Thoracic aorta (tissue), 2 donors: ENCODE data around the gene CSRNP2. TPM values are rescaled to one million over a fixed set of nuclear protein-coding genes. Genes with fewer than 3 reads are reported as not detected.

Source experiments
- ATAC-seq: fragments of 150-250 bp; one replicate; pipeline ENCODE4 v1.8.0; 2017; ENCODE audit warnings: low read depth; ENCODE audit not compliant: insufficient number of reproducible peaks, low FRiP score
- DNase-seq: peaks from one replicate; pipeline ENCODE4 v3.0.0-alpha.2; 2020; ENCODE audit warnings: low spot score
- H3K27ac ChIP-seq, 2 donors: fragments of 200-600 bp; sonication (generic); 1 replicate in 1 of 2; 2 replicates in 1 of 2; pipeline ENCODE4 v1.5.1; 2016; ENCODE audit warnings: mild to moderate bottlenecking in 2 of 2, moderate library complexity in 2 of 2
- H3K27me3 ChIP-seq: fragments of 200-600 bp; sonication (generic); replicated peaks from 2 replicates; pipeline ENCODE4 v1.6.0; 2016; ENCODE audit warnings: mild to moderate bottlenecking; ENCODE audit not compliant: insufficient read depth
- H3K36me3 ChIP-seq: fragments of 200-600 bp; sonication (generic); one replicate; pipeline ENCODE4 v1.5.1; 2016
- H3K4me1 ChIP-seq, 2 donors: fragments of 200-600 bp; sonication (generic); 1 replicate in 1 of 2; 2 replicates in 1 of 2; pipeline versions ENCODE4 v1.5.1 to v1.6.0; 2016; ENCODE audit warnings: low read depth in 2 of 2, mild to moderate bottlenecking in 1 of 2; ENCODE audit not compliant: control insufficient read depth in 1 of 2
- H3K4me3 ChIP-seq: fragments of 200-600 bp; sonication (generic); 2 replicates; pipeline ENCODE4 v1.5.1; 2016; ENCODE audit warnings: mild to moderate bottlenecking
- H3K9me3 ChIP-seq: fragments of 200-600 bp; sonication (generic); 2 replicates; pipeline ENCODE4 v1.5.1; 2016
- total RNA-seq, 2 donors: library from RNA; depleted of rRNA; stranded (reverse); fragments of >200 nt; gene quantifications; one replicate each; pipeline versions ENCODE4 v1.1.0 to v1.2.3, GENCODE V29; 2016
- TF ChIP-seq, protein P1 (sequence below): fragments of 200-600 bp; sonication (generic); IDR thresholded peaks from one replicate; pipeline ENCODE4 v1.5.1; 2019; ENCODE audit warnings: antibody characterized with exemption

Gene CSRNP2
- total RNA-seq, 2 donors from 2014 or later: 30.9 to 43.4 TPM

GRCh38 chr12:51062631-51063397, 20.6 kb downstream of the CSRNP2 start:
- no peaks in the 10 kb centered on the region for H3K9me3 ChIP-seq
- H3K4me1 ChIP-seq: no peaks in the 10 kb centered on the region
- H3K4me3 ChIP-seq: no peak overlapping the region
- ATAC-seq (no peak), DNase-seq (no peak)
- H3K36me3 ChIP-seq: peaks cover 72% of the 10 kb centered on the region
- TF ChIP-seq, protein P1, sequence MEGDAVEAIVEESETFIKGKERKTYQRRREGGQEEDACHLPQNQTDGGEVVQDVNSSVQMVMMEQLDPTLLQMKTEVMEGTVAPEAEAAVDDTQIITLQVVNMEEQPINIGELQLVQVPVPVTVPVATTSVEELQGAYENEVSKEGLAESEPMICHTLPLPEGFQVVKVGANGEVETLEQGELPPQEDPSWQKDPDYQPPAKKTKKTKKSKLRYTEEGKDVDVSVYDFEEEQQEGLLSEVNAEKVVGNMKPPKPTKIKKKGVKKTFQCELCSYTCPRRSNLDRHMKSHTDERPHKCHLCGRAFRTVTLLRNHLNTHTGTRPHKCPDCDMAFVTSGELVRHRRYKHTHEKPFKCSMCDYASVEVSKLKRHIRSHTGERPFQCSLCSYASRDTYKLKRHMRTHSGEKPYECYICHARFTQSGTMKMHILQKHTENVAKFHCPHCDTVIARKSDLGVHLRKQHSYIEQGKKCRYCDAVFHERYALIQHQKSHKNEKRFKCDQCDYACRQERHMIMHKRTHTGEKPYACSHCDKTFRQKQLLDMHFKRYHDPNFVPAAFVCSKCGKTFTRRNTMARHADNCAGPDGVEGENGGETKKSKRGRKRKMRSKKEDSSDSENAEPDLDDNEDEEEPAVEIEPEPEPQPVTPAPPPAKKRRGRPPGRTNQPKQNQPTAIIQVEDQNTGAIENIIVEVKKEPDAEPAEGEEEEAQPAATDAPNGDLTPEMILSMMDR: no peak
- no peaks in the 10 kb centered on the region for H3K27me3 ChIP-seq
- H3K27ac ChIP-seq: no peak overlapping the region

DNA sequence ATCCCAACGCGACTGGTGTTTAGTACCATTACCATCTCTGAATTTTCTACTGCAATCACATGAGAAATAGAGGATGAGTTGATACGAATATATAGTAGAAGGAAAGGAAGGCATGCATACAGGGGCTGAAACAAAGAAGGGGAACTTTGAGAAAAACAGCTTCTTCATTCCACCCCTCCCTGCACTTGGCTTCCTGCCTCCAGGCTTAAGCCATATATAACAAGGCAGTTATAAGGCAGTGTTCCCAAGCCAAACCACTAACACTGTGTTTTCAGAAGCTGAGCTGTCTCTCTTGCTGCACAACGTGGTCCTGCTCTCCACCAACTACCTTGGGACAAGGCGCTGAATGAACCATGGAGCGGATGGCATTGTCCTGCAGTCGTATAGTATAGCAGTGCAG, 24.3 kb downstream of the CSRNP2 start:
- DNase-seq: no peak
- Histone ChIP-seq H3K27ac (no peak overlapping the region), H3K36me3 (peaks cover 57% of the 10 kb centered on the region), H3K4me1 (no peaks in the 10 kb centered on the region), H3K9me3 (no peaks in the 10 kb centered on the region), H3K27me3 (no peaks in the 10 kb centered on the region), H3K4me3 (no peak overlapping the region)
- no peak for ATAC-seq
- TF ChIP-seq, protein P1: no peak

DNA sequence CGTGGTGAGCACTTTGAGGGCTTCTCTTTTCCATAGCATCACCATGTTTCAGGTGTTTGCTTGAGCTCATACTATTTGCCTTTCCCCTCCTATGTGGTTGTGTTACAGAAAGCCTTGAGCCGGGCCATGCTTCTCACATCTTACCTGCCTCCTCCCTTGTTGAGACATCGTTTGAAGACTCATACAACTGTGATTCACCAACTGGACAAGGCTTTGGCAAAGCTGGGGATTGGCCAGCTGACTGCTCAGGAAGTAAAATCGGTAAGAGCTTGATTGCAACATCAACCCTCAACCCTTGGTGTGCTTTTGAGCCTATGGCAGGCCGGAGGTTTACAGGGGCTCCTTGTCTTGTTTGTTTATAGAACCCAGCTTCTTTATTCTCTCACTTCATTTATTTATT, 27.2 kb downstream of the CSRNP2 start:
- Histone ChIP-seq H3K9me3 (no peaks in the 10 kb centered on the region), H3K27me3 (no peaks in the 10 kb centered on the region), H3K36me3 (peaks cover 59% of the 10 kb centered on the region), H3K4me1 (no peaks in the 10 kb centered on the region), H3K4me3 (no peak overlapping the region), H3K27ac (no peak overlapping the region)
- ATAC-seq (no peak), DNase-seq (no peak)
- TF ChIP-seq, protein P1: no peak

DNA sequence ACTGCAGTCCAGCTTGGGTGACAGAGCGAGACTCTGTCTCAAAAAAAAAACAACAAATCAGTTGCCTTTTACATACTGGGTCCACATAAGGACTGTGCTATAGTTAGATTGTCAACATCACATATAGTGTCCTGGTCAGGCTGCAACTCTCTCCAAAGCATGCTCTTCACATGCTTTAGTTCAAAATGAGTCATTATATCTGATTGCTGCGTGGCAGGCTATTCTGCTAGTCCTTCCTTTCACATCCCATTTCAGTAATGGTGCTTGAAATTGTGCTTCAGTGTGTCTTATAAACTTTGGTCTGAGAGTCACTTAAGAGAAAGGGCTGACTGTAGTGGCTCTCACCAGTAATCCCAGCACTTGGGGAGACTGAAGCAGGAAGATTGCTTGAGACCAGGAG, 28.3 kb downstream of the CSRNP2 start:
- TF ChIP-seq, protein P1: no peak
- no peak for DNase-seq

GRCh38 chr12:51051787-51052186, 31.6 kb downstream of the CSRNP2 start:
- TF ChIP-seq, protein P1: no peak
- H3K4me3 ChIP-seq: no peak overlapping the region
- ATAC-seq (no peak), DNase-seq (no peak)
- no peaks in the 10 kb centered on the region for H3K9me3 ChIP-seq
- peaks cover 23% of the 10 kb centered on the region for H3K36me3 ChIP-seq
- H3K27me3 ChIP-seq: no peaks in the 10 kb centered on the region
- H3K27ac ChIP-seq: no peak overlapping the region
- peaks cover 12 to 19% of the 10 kb centered on the region in 2 donors for H3K4me1 ChIP-seq

More for the DNA sequence above, 28.3 kb downstream of the CSRNP2 start:
- Histone ChIP-seq H3K27me3 (no peaks in the 10 kb centered on the region), H3K9me3 (no peaks in the 10 kb centered on the region), H3K4me3 (no peak overlapping the region), H3K36me3 (peaks cover 53% of the 10 kb centered on the region), H3K4me1 (no peaks in the 10 kb centered on the region), H3K27ac (no peak overlapping the region)
- no peak for ATAC-seq
